IMR-90 (cell line): ENCODE measurements around the gene RNU1-3. TPM values are rescaled to one million over a fixed set of nuclear protein-coding genes. Genes with fewer than 3 reads are reported as not detected.

Experiments used
- ATAC-seq: fragments of 200-7000 bp; cut with Tn5 transposase; 2 replicates; pipeline ENCODE4 v1.9.1; 2020; ENCODE audit warnings: low read depth, mild to moderate bottlenecking, moderate library complexity
- BruUV-seq: library from RNA; stranded (reverse); fragments of 400-500 nt; replicated peaks from 2 replicates; lab custom pipeline; 2021; lab: Mats Ljungman, UMichigan
- CTCF ChIA-PET: fragments of 300-600 bp; formaldehyde crosslinking; extraction: SDS; loops from one replicate; lab custom pipeline; 2021; ENCODE audit warnings: antibody characterized with exemption; lab: Yijun Ruan, JAX
- POLR2A ChIA-PET: fragments of 300-600 bp; sonication (Branson Sonifier 250); formaldehyde crosslinking; loops from one replicate; lab custom pipeline; 2022; ENCODE audit warnings: antibody characterized with exemption; ENCODE audit not compliant: unreplicated experiment; lab: Charles Lee
- DNase-seq: peaks from one replicate; pipeline ENCODE4 v3.0.0; 2013
- H2AFZ ChIP-seq: replicated peaks from 2 replicates; pipeline ENCODE3; 2013; ENCODE audit warnings: low read length, mild to moderate bottlenecking; ENCODE audit not compliant: poor library complexity
- H2AK5ac ChIP-seq: 2 replicates; pipeline ENCODE4 v1.6.1; 2013; ENCODE audit warnings: low read depth, low read length, inconsistent platforms
- H2AK9ac ChIP-seq: replicated peaks from 2 replicates; pipeline ENCODE3; 2013; ENCODE audit warnings: mild to moderate bottlenecking, low read depth, low read length, moderate library complexity; ENCODE audit not compliant: poor library complexity
- H2BK120ac ChIP-seq: 2 replicates; pipeline ENCODE4 v1.6.1; 2013; ENCODE audit warnings: low read depth, low read length, inconsistent platforms
- H2BK15ac ChIP-seq: 3 replicates; pipeline ENCODE4 v1.6.1; 2013; ENCODE audit warnings: low read depth, low read length, inconsistent platforms
- H2BK20ac ChIP-seq: 2 replicates; pipeline ENCODE4 v1.6.1; 2013; ENCODE audit warnings: low read depth, mild to moderate bottlenecking, inconsistent platforms, low read length, moderate library complexity
- H2BK5ac ChIP-seq: 2 replicates; pipeline ENCODE4 v1.6.1; 2013; ENCODE audit warnings: mild to moderate bottlenecking, low read depth, low read length, inconsistent platforms; ENCODE audit not compliant: poor library complexity, severe bottlenecking
- H3K14ac ChIP-seq: replicated peaks from 2 replicates; pipeline ENCODE4 v1.6.1; 2013; ENCODE audit warnings: low read depth, low read length, inconsistent platforms
- H3K18ac ChIP-seq: 2 replicates; pipeline ENCODE4 v1.6.1; 2013; ENCODE audit warnings: low read depth, low read length, control low read depth
- H3K23ac ChIP-seq: 2 replicates; pipeline ENCODE4 v1.6.1; 2013; ENCODE audit warnings: low read depth, low read length, inconsistent platforms
- H3K27ac ChIP-seq: 2 replicates; pipeline ENCODE4 v1.5.1; 2013; ENCODE audit warnings: mild to moderate bottlenecking, control low read depth, low read length; ENCODE audit not compliant: insufficient read depth
- H3K27me3 ChIP-seq: 2 replicates; pipeline ENCODE4 v1.6.1; 2013; ENCODE audit warnings: low read length; ENCODE audit not compliant: control insufficient read depth, insufficient read depth
- H3K36me3 ChIP-seq: 2 replicates; pipeline ENCODE4 v1.6.1; 2013; ENCODE audit warnings: low read length, mixed read lengths; ENCODE audit not compliant: control insufficient read depth, insufficient read depth
- H3K4ac ChIP-seq: 2 replicates; pipeline ENCODE4 v1.6.1; 2013; ENCODE audit warnings: low read depth, low read length, inconsistent platforms
- H3K4me1 ChIP-seq: 2 replicates; pipeline ENCODE4 v1.6.1; 2013; ENCODE audit warnings: low read length, mixed read lengths; ENCODE audit not compliant: control insufficient read depth, insufficient read depth
- H3K4me2 ChIP-seq: 2 replicates; pipeline ENCODE4 v1.6.1; 2013; ENCODE audit warnings: low read depth, mild to moderate bottlenecking, control low read depth, low read length, moderate library complexity
- H3K4me3 ChIP-seq: 2 replicates; pipeline ENCODE4 v1.5.1; 2013; ENCODE audit warnings: low read depth, mild to moderate bottlenecking, control low read depth, low read length, moderate library complexity; ENCODE audit not compliant: insufficient read depth
- H3K56ac ChIP-seq: 2 replicates; pipeline ENCODE4 v1.6.1; 2013; ENCODE audit warnings: low read length, inconsistent platforms; ENCODE audit not compliant: insufficient read depth; ENCODE audit errors: extremely low read depth
- H3K79me1 ChIP-seq, 2 experiments: 2 replicates each; pipeline ENCODE4 v1.6.1; 2013; ENCODE audit warnings: low read length in 2 of 2, inconsistent platforms in 1 of 2, low read depth in 1 of 2
- H3K9ac ChIP-seq: 2 replicates; pipeline ENCODE4 v1.6.1; 2013; ENCODE audit warnings: low read depth, low read length, control low read depth
- H3K9me1 ChIP-seq: 2 replicates; pipeline ENCODE4 v1.6.1; 2013; ENCODE audit warnings: low read length, inconsistent platforms; ENCODE audit not compliant: insufficient read depth
- H3K9me3 ChIP-seq: 2 replicates; pipeline ENCODE4 v1.6.1; 2013; ENCODE audit warnings: low read length; ENCODE audit not compliant: control insufficient read depth, insufficient read depth
- H4K20me1 ChIP-seq: 2 replicates; pipeline ENCODE4 v1.6.1; 2013; ENCODE audit warnings: low read length, inconsistent platforms; ENCODE audit not compliant: insufficient read depth
- H4K5ac ChIP-seq: 2 replicates; pipeline ENCODE4 v1.6.1; 2013; ENCODE audit warnings: mild to moderate bottlenecking, low read depth, low read length, control low read depth
- H4K8ac ChIP-seq, 2 experiments: 2 replicates each; pipeline ENCODE4 v1.6.1; 2013; ENCODE audit warnings: low read depth in 2 of 2, low read length in 2 of 2, control low read depth in 1 of 2, inconsistent platforms in 1 of 2
- H4K91ac ChIP-seq: 2 replicates; pipeline ENCODE4 v1.6.1; 2013; ENCODE audit warnings: low read depth, low read length, inconsistent platforms; ENCODE audit not compliant: insufficient read depth
- CEBPB ChIP-seq: IDR thresholded peaks from 2 replicates; pipeline ENCODE4 v1.6.1; 2012; ENCODE audit warnings: low read depth, low read length, improper control_type of control experiment
- MAZ ChIP-seq: IDR thresholded peaks from 2 replicates; pipeline ENCODE4 v1.6.1; 2012; ENCODE audit warnings: low read depth, mild to moderate bottlenecking, low read length, improper control_type of control experiment, moderate library complexity, borderline replicate concordance
- NFE2L2 ChIP-seq: fragments of 150-350 bp; IDR thresholded peaks from 2 replicates; pipeline ENCODE4 v1.6.1; 2016; ENCODE audit warnings: low read depth, mild to moderate bottlenecking, low read length
- RAD21 ChIP-seq: IDR thresholded peaks from 2 replicates; pipeline ENCODE4 v1.6.1; 2012; ENCODE audit warnings: low read length, improper control_type of control experiment
- RCOR1 ChIP-seq: IDR thresholded peaks from 2 replicates; pipeline ENCODE4 v1.6.1; 2012; ENCODE audit warnings: mild to moderate bottlenecking, low read length, improper control_type of control experiment; ENCODE audit not compliant: insufficient replicate concordance
- RFX5 ChIP-seq: IDR thresholded peaks from 2 replicates; pipeline ENCODE4 v1.8.0; 2012; ENCODE audit warnings: low read depth, mild to moderate bottlenecking, low read length, moderate library complexity
- SMC3 ChIP-seq: fragments of 150-350 bp; IDR thresholded peaks from 2 replicates; pipeline ENCODE4 v1.6.1; 2016; ENCODE audit warnings: low read depth, mild to moderate bottlenecking, antibody characterized with exemption, low read length, moderate library complexity
- WGBS, 2 experiments: methylation state at CpG; one replicate each; pipeline versions ENCODE4 v1.1.5 to v1.1.7; 2013; ENCODE audit warnings: missing lambda C conversion rate in 2 of 2; ENCODE audit not compliant: insufficient read length in 1 of 2; ENCODE audit errors: extremely low coverage in 2 of 2; 5-methylcytosine and 5-hydroxymethylcytosine counted together
- dilution Hi-C: fragments of 300-500 bp; cut with HindIII; formaldehyde crosslinking; loops from one replicate; pipeline ENCODE4 v1.14.3; 2018; ENCODE audit warnings: low sequenced_read_pairs; ENCODE audit not compliant: unreplicated experiment
- in situ Hi-C: fragments of 300-500 bp; cut with MboI; formaldehyde crosslinking; loops from 3 replicates; pipeline ENCODE4 v1.14.3; 2019; ENCODE audit warnings: low sequenced_read_pairs, inconsistent platforms, mixed read lengths
- intact Hi-C: fragments of 100-400 bp; cut with micrococcal nuclease; formaldehyde crosslinking; loops from 2 replicates; pipeline ENCODE4 v1.10.0; 2022
- polyA plus RNA-seq, 3 experiments: library from polyadenylated mRNA; depleted of rRNA; stranded (reverse); fragments of >200 nt; gene quantifications; 2 replicates each; pipeline ENCODE4 v1.2.3, GENCODE V29; 2012; ENCODE audit warnings: low replicate concordance in 1 of 3
- total RNA-seq: library from RNA; depleted of rRNA; stranded (reverse); fragments of >200 nt; gene quantifications from 2 replicates; pipeline ENCODE4 v1.2.3, GENCODE V29; 2012
- TF ChIP-seq, protein P1 (sequence below): conservative IDR thresholded peaks from 2 replicates; pipeline ENCODE4 v1.5.1; 2012; ENCODE audit warnings: mild to moderate bottlenecking, low read depth, low read length, improper control_type of control experiment
- TF ChIP-seq, protein P2 (sequence below): fragments of 150-350 bp; IDR thresholded peaks from 2 replicates; pipeline ENCODE4 v1.6.1; 2017; ENCODE audit warnings: mild to moderate bottlenecking, antibody characterized with exemption, low read length, low read depth

RNU1-3 gene
- total and polyA plus RNA-seq, 2 of the 4 experiments (the other 2 are of a cell fraction): under 0.01 TPM; not detected in 1

DNA sequence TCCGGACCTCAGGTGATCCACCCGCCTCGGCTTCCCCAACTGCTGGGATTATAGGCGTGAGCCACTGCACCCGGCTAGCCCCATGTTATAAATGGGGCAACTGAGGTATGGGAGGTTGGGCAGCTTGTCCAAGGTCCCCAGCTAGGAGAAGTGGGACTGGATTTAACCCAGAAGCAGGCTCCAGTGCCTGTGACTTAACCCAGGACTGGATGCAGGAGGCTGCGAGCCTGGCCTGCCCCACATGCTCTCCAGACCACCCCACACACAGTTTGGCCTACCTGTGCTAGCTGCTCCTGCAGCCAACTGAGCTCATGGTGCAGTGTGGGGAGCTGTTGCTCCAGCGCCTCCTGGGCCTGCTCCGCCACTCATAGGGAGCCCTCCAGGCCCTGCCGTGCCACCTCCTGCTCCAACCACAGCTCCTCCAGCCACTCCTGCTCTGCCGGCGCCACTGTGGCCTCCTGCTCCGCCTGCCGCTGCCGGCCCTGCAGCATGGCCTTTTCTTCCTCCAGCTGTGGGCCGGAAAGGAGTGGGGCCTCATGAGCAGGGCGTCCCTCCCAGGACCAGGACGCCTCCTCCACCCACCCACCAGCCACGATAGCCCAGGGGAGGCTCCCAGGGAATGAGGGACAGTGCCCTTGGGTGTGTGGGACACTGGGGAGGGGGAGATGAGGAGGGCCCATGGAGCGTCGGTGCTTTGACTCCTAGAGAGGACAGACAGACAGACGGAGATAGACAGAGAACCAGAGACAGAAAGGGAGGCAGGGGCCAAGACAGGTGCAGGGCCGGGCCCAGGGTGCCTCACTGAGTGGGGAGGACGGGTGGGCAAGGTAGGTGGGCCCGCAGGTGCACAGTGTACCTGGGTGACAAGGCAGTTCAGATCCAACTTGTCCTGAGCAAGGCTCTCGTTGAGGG is 41.0 kb downstream of the RNU1-3 start:
- H3K18ac ChIP-seq: no peak overlapping the region

More for the DNA sequence above, 41.0 kb downstream of the RNU1-3 start:
- H3K4me1 ChIP-seq: no peaks in the 10 kb centered on the region
- H3K4me3 ChIP-seq: no peak overlapping the region
- BruUV-seq: no TSS peak
- H3K4ac ChIP-seq: no peak overlapping the region
- no peak overlapping the region for H3K14ac ChIP-seq
- no peak overlapping the region for H3K9ac ChIP-seq
- no peaks in the 10 kb centered on the region for H3K9me1 ChIP-seq
- no peak overlapping the region for H2BK120ac ChIP-seq
- no peak overlapping the region for H2AK5ac ChIP-seq
- H2AFZ ChIP-seq: peak overlapping the region; percentile 47
- H3K27ac ChIP-seq: no peak overlapping the region
- H3K56ac ChIP-seq: no peak overlapping the region
- DNase-seq (no peak), ATAC-seq (no peak)
- dilution Hi-C loops: no loop called here
- peaks cover 3% of the 10 kb centered on the region; the same call in 1 of the 2 replicates for H4K20me1 ChIP-seq
- H3K36me3 ChIP-seq: peaks cover 36% of the 10 kb centered on the region
- POLR2A ChIA-PET: no interaction called here
- CTCF ChIA-PET: no interaction called here
- no peaks in the 10 kb centered on the region for H3K9me3 ChIP-seq
- H2BK20ac ChIP-seq: no peak overlapping the region
- no peak overlapping the region for H3K23ac ChIP-seq
- no peak overlapping the region for H2BK5ac ChIP-seq
- peak overlapping the region; percentile 70 for H2AK9ac ChIP-seq
- no peaks in the 10 kb centered on the region for H3K79me1 ChIP-seq
- no peak overlapping the region for H4K5ac ChIP-seq
- H3K4me2 ChIP-seq: no peak overlapping the region
- TF ChIP-seq NFE2L2 (no peak), SMC3 (no peak), RFX5 (no peak), MAZ (no peak), RAD21 (no peak), CEBPB (no peak), RCOR1 (no peak)
- TF ChIP-seq, protein P1, sequence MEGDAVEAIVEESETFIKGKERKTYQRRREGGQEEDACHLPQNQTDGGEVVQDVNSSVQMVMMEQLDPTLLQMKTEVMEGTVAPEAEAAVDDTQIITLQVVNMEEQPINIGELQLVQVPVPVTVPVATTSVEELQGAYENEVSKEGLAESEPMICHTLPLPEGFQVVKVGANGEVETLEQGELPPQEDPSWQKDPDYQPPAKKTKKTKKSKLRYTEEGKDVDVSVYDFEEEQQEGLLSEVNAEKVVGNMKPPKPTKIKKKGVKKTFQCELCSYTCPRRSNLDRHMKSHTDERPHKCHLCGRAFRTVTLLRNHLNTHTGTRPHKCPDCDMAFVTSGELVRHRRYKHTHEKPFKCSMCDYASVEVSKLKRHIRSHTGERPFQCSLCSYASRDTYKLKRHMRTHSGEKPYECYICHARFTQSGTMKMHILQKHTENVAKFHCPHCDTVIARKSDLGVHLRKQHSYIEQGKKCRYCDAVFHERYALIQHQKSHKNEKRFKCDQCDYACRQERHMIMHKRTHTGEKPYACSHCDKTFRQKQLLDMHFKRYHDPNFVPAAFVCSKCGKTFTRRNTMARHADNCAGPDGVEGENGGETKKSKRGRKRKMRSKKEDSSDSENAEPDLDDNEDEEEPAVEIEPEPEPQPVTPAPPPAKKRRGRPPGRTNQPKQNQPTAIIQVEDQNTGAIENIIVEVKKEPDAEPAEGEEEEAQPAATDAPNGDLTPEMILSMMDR: no peak
- TF ChIP-seq, protein P2, sequence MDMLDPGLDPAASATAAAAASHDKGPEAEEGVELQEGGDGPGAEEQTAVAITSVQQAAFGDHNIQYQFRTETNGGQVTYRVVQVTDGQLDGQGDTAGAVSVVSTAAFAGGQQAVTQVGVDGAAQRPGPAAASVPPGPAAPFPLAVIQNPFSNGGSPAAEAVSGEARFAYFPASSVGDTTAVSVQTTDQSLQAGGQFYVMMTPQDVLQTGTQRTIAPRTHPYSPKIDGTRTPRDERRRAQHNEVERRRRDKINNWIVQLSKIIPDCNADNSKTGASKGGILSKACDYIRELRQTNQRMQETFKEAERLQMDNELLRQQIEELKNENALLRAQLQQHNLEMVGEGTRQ: no peak
- H3K27me3 ChIP-seq: no peaks in the 10 kb centered on the region
- no peak overlapping the region for H4K91ac ChIP-seq
- no peak overlapping the region for H2BK15ac ChIP-seq
- in situ Hi-C loops: no loop called here
- intact Hi-C loops: no loop called here
- H4K8ac ChIP-seq: no peak overlapping the region
- 91% methylated on average over 17 of the region's 25 CpGs; no CpG with 5 or more reads in 1 of the 2 experiments for WGBS, 2 experiments
